ENCODE results near the gene CMTM4.

Gene CMTM4

DNA sequence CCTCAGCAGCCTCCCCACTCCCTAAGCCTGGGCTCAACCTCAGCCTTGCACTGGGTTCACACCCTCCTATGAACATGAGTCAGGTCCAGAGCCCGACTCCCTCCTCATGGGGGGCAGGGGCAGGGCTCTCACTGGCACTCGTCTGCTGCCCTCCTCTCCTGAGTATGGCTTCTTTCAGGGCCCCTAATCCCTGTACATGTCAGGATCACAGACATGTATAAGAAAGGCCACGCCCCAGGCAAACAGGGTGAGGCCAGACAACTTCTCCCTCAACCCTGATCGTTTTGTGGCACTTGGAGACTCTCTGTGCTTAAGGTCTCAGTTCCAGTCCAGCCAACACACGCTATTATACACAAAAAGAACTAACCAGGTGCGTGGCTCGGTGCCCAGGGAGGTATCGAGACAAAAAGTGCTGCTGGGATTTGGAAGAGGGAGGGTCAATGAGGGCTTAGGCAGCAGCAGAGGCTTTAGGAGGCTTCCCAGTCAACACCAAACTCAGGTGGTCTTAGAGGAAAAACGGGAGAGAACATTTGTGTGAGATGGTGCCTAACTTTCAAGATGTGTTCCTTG, 46.8 kb downstream of the CMTM4 start:
- Histone ChIP-seq H3K4me1 (ENCODE audit: control insufficient read depth in 2 of 2, insufficient read depth in 2 of 2, low read length in 2 of 2) (peaks cover 13 to 18% of the 10 kb centered on the region in 2 donors), H3K36me3 (ENCODE audit: control insufficient read depth in 2 of 2, insufficient read depth in 2 of 2, low read length in 2 of 2) (no peaks in the 10 kb centered on the region), H3K4me3 (ENCODE audit: low read length in 2 of 2) (no peak overlapping the region), H3K9ac (ENCODE audit: low read depth in 1 of 2, low read length in 2 of 2) (no peak overlapping the region), H3K27me3 (ENCODE audit: control insufficient read depth in 2 of 2, insufficient read depth in 2 of 2, low read length in 2 of 2) (no peaks in the 10 kb centered on the region), H3K9me3 (ENCODE audit: control insufficient read depth in 2 of 2, low read length in 2 of 2) (no peaks in the 10 kb centered on the region), H3K27ac (ENCODE audit: low read depth in 2 of 2, low read length in 2 of 2) (no peak overlapping the region)

GRCh38 chr16:66649167-66649566, 47.4 kb downstream of the CMTM4 start:
- H3K4me3 ChIP-seq (ENCODE audit: low read length in 2 of 2), result no peak overlapping the region
- H3K36me3 ChIP-seq (ENCODE audit: control insufficient read depth in 2 of 2, insufficient read depth in 2 of 2, low read length in 2 of 2), result no peaks in the 10 kb centered on the region
- no peaks in the 10 kb centered on the region for H3K27me3 ChIP-seq (ENCODE audit: control insufficient read depth in 2 of 2, insufficient read depth in 2 of 2, low read length in 2 of 2)
- no peak overlapping the region for H3K27ac ChIP-seq (ENCODE audit: low read depth in 2 of 2, low read length in 2 of 2)
- peaks cover 13 to 18% of the 10 kb centered on the region in 2 donors for H3K4me1 ChIP-seq (ENCODE audit: control insufficient read depth in 2 of 2, insufficient read depth in 2 of 2, low read length in 2 of 2)
- no peak overlapping the region for H3K9ac ChIP-seq (ENCODE audit: low read depth in 1 of 2, low read length in 2 of 2)
- H3K9me3 ChIP-seq (ENCODE audit: control insufficient read depth in 2 of 2, low read length in 2 of 2), result no peaks in the 10 kb centered on the region

DNA sequence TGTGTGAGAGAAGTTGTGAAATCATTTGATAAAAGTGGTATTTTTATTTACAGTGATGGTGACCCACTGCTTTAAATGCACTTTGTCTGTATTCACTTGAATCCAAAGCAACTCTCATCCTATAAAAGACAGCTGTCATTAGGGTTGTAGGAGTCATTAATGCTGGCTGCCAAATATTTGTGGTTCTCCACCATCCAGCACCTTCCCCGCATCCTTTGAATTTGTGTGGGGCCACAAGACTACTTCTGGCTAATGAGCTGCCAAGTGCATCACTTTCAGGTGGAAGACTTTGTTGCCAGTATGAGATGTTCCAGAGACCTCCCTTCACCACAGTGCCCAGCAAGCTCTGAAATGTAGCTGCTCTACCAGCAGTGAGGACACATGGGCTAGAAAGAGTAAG, 48.7 kb downstream of the CMTM4 start:
- H3K27ac ChIP-seq (ENCODE audit: low read depth in 2 of 2, low read length in 2 of 2), result no peak overlapping the region
- no peaks in the 10 kb centered on the region for H3K27me3 ChIP-seq (ENCODE audit: control insufficient read depth in 2 of 2, insufficient read depth in 2 of 2, low read length in 2 of 2)
- no peaks in the 10 kb centered on the region for H3K36me3 ChIP-seq (ENCODE audit: control insufficient read depth in 2 of 2, insufficient read depth in 2 of 2, low read length in 2 of 2)
- no peaks in the 10 kb centered on the region for H3K9me3 ChIP-seq (ENCODE audit: control insufficient read depth in 2 of 2, low read length in 2 of 2)
- no peak overlapping the region for H3K4me3 ChIP-seq (ENCODE audit: low read length in 2 of 2)
- no peak overlapping the region for H3K9ac ChIP-seq (ENCODE audit: low read depth in 1 of 2, low read length in 2 of 2)
- H3K4me1 ChIP-seq (ENCODE audit: control insufficient read depth in 2 of 2, insufficient read depth in 2 of 2, low read length in 2 of 2), result peaks cover 13 to 18% of the 10 kb centered on the region in 2 donors

DNA sequence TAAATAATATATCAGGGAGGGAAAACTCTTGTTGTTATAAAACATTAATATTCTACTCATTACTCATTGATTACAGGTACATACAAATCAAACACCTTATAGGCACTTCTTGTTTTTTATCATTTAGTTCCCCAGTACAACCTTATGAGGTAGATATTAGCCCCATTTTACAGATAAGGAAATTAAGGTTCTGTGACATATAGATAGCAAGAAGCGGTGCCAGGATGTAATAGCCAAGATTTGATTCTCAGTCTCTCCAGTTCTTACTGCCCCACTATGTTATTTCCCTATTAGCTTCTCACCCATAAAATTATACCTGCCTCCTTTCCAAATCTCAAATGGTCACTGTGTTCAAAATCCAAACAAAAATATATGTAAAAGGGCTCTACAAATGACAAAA, 55.2 kb downstream of the CMTM4 start:
- no peak overlapping the region for H3K9ac ChIP-seq (ENCODE audit: low read depth in 1 of 2, low read length in 2 of 2)
- H3K9me3 ChIP-seq (ENCODE audit: control insufficient read depth in 2 of 2, low read length in 2 of 2), result no peaks in the 10 kb centered on the region
- no peak overlapping the region for H3K4me3 ChIP-seq (ENCODE audit: low read length in 2 of 2)
- no peaks in the 10 kb centered on the region for H3K4me1 ChIP-seq (ENCODE audit: control insufficient read depth in 2 of 2, insufficient read depth in 2 of 2, low read length in 2 of 2)
- H3K27me3 ChIP-seq (ENCODE audit: control insufficient read depth in 2 of 2, insufficient read depth in 2 of 2, low read length in 2 of 2), result no peaks in the 10 kb centered on the region
- H3K36me3 ChIP-seq (ENCODE audit: control insufficient read depth in 2 of 2, insufficient read depth in 2 of 2, low read length in 2 of 2), result peaks cover 0 to 3% of the 10 kb centered on the region in 2 donors
- H3K27ac ChIP-seq (ENCODE audit: low read depth in 2 of 2, low read length in 2 of 2), result no peak overlapping the region

DNA sequence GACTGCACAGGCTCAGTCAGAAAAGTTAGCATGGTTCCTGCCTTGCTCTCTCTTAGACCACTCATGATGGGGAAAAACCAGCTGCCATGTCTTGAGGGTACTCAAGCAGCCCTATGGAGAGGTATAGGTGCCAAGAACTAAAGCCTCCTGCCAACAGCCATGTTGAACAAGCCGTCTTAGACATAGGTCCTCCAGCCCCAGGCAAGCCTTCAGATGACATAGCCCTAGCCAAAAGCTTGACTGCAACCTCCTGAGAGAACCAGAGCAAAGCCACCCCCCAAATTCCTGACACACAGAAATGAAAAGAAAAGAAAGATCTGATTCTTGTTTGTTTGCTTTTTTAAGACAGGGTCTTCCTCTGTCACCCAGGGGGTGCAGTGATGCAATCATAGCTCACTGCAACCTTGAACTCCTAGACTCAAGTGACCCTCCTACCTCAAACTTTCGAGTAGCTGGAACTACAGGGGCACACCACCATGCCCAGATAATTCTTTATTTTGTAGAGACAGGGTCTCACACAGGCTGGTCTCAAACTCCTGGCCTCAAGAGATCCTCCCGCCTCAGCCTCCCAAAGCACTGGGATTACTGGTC, 55.7 kb downstream of the CMTM4 start:
- Histone ChIP-seq H3K9me3 (ENCODE audit: control insufficient read depth in 2 of 2, low read length in 2 of 2) (no peaks in the 10 kb centered on the region), H3K9ac (ENCODE audit: low read depth in 1 of 2, low read length in 2 of 2) (no peak overlapping the region), H3K27ac (ENCODE audit: low read depth in 2 of 2, low read length in 2 of 2) (no peak overlapping the region), H3K4me3 (ENCODE audit: low read length in 2 of 2) (no peak overlapping the region), H3K27me3 (ENCODE audit: control insufficient read depth in 2 of 2, insufficient read depth in 2 of 2, low read length in 2 of 2) (no peaks in the 10 kb centered on the region), H3K36me3 (ENCODE audit: control insufficient read depth in 2 of 2, insufficient read depth in 2 of 2, low read length in 2 of 2) (peaks cover 0 to 7% of the 10 kb centered on the region in 2 donors), H3K4me1 (ENCODE audit: control insufficient read depth in 2 of 2, insufficient read depth in 2 of 2, low read length in 2 of 2) (no peaks in the 10 kb centered on the region)

GRCh38 chr16:66639091-66639885, 57.3 kb downstream of the CMTM4 start:
- H3K4me3 ChIP-seq (ENCODE audit: low read length in 2 of 2), result no peak overlapping the region
- no peak overlapping the region for H3K9ac ChIP-seq (ENCODE audit: low read depth in 1 of 2, low read length in 2 of 2)
- H3K27me3 ChIP-seq (ENCODE audit: control insufficient read depth in 2 of 2, insufficient read depth in 2 of 2, low read length in 2 of 2), result no peaks in the 10 kb centered on the region
- H3K36me3 ChIP-seq (ENCODE audit: control insufficient read depth in 2 of 2, insufficient read depth in 2 of 2, low read length in 2 of 2), result peaks cover 4 to 10% of the 10 kb centered on the region in 2 donors
- no peak overlapping the region for H3K27ac ChIP-seq (ENCODE audit: low read depth in 2 of 2, low read length in 2 of 2)
- H3K4me1 ChIP-seq (ENCODE audit: control insufficient read depth in 2 of 2, insufficient read depth in 2 of 2, low read length in 2 of 2), result no peaks in the 10 kb centered on the region
- H3K9me3 ChIP-seq (ENCODE audit: control insufficient read depth in 2 of 2, low read length in 2 of 2), result no peaks in the 10 kb centered on the region

DNA sequence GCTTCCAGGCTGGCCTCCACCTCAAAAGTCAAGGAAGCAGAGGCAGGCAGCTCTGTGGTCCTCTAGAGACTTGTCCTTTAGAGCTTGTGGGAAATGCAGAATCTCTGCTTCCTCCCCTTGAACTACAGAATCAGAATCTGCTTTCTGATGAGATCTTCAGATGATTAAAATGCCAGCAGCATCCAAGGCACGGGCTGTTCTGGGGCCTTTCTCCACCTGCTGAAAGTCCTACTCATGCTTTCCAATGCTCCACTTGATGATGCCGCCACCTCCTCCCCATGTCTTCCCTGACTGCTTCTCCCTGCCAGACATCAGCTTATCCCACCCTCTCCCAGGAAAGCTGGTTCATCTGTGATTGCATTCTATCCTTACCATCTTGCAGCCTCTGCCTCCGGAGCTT, 58.7 kb downstream of the CMTM4 start:
- Histone ChIP-seq H3K4me3 (ENCODE audit: low read length in 2 of 2) (no peak overlapping the region), H3K4me1 (ENCODE audit: control insufficient read depth in 2 of 2, insufficient read depth in 2 of 2, low read length in 2 of 2) (no peaks in the 10 kb centered on the region), H3K36me3 (ENCODE audit: control insufficient read depth in 2 of 2, insufficient read depth in 2 of 2, low read length in 2 of 2) (peaks cover 4 to 10% of the 10 kb centered on the region in 2 donors), H3K9ac (ENCODE audit: low read depth in 1 of 2, low read length in 2 of 2) (no peak overlapping the region), H3K27ac (ENCODE audit: low read depth in 2 of 2, low read length in 2 of 2) (no peak overlapping the region), H3K27me3 (ENCODE audit: control insufficient read depth in 2 of 2, insufficient read depth in 2 of 2, low read length in 2 of 2) (no peaks in the 10 kb centered on the region), H3K9me3 (ENCODE audit: control insufficient read depth in 2 of 2, low read length in 2 of 2) (no peaks in the 10 kb centered on the region)

GRCh38 chr16:66636199-66636598, 60.3 kb downstream of the CMTM4 start:
- Histone ChIP-seq H3K36me3 (ENCODE audit: control insufficient read depth in 2 of 2, insufficient read depth in 2 of 2, low read length in 2 of 2) (peaks cover 4 to 10% of the 10 kb centered on the region in 2 donors), H3K9ac (ENCODE audit: low read depth in 1 of 2, low read length in 2 of 2) (no peak overlapping the region), H3K4me1 (ENCODE audit: control insufficient read depth in 2 of 2, insufficient read depth in 2 of 2, low read length in 2 of 2) (no peaks in the 10 kb centered on the region), H3K27ac (ENCODE audit: low read depth in 2 of 2, low read length in 2 of 2) (no peak overlapping the region), H3K4me3 (ENCODE audit: low read length in 2 of 2) (no peak overlapping the region), H3K9me3 (ENCODE audit: control insufficient read depth in 2 of 2, low read length in 2 of 2) (no peaks in the 10 kb centered on the region), H3K27me3 (ENCODE audit: control insufficient read depth in 2 of 2, insufficient read depth in 2 of 2, low read length in 2 of 2) (no peaks in the 10 kb centered on the region)

- no peak overlapping the region for H3K27ac ChIP-seq (ENCODE audit: low read depth in 2 of 2, low read length in 2 of 2)
- no peaks in the 10 kb centered on the region for H3K4me1 ChIP-seq (ENCODE audit: control insufficient read depth in 2 of 2, insufficient read depth in 2 of 2, low read length in 2 of 2)
- no peak overlapping the region for H3K9ac ChIP-seq (ENCODE audit: low read depth in 1 of 2, low read length in 2 of 2)
- no peak overlapping the region for H3K4me3 ChIP-seq (ENCODE audit: low read length in 2 of 2)
- no peaks in the 10 kb centered on the region for H3K27me3 ChIP-seq (ENCODE audit: control insufficient read depth in 2 of 2, insufficient read depth in 2 of 2, low read length in 2 of 2)
- no peaks in the 10 kb centered on the region for H3K9me3 ChIP-seq (ENCODE audit: control insufficient read depth in 2 of 2, low read length in 2 of 2)
- peaks cover 4 to 10% of the 10 kb centered on the region in 2 donors for H3K36me3 ChIP-seq (ENCODE audit: control insufficient read depth in 2 of 2, insufficient read depth in 2 of 2, low read length in 2 of 2)
Measured at GRCh38 chr16:66635406-66635805, 61.1 kb downstream of the CMTM4 start.

DNA sequence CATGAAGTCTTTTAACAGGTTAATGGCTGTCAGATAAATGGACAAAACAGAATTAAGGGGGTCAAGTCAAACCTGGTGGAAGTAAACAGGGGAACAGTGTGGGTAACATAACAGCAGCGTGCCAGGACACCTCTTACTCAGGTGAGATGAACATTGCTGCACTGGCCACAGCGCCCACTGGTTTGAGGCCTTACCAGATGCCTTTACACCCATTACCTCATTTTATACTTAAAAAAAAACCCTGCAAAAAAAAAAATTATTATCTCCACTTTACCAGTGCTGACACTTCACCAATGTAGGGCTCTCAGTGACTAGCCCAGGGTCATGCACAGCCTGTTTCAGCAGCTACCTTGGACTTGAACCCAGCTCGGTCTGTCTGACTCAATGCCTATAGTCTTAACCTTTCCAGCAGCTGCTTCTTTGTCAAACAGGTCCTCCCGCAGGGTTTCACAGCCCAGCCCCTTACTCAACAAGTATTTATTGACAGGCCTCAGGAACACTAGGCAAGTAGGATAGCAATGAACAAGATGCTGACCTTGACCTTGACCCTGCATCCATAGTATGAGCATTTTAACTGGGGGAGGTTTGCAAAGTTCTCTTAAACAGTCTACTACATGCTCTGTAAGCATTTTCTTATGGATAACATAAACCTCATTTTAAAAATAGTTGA, 61.9 kb downstream of the CMTM4 start:
- Histone ChIP-seq H3K4me3 (ENCODE audit: low read length in 2 of 2) (no peak overlapping the region), H3K27ac (ENCODE audit: low read depth in 2 of 2, low read length in 2 of 2) (no peak overlapping the region), H3K36me3 (ENCODE audit: control insufficient read depth in 2 of 2, insufficient read depth in 2 of 2, low read length in 2 of 2) (peaks cover 4 to 10% of the 10 kb centered on the region in 2 donors), H3K27me3 (ENCODE audit: control insufficient read depth in 2 of 2, insufficient read depth in 2 of 2, low read length in 2 of 2) (no peaks in the 10 kb centered on the region), H3K4me1 (ENCODE audit: control insufficient read depth in 2 of 2, insufficient read depth in 2 of 2, low read length in 2 of 2) (no peaks in the 10 kb centered on the region), H3K9ac (ENCODE audit: low read depth in 1 of 2, low read length in 2 of 2) (no peak overlapping the region), H3K9me3 (ENCODE audit: control insufficient read depth in 2 of 2, low read length in 2 of 2) (no peaks in the 10 kb centered on the region)

All from mucosa of rectum (tissue), 2 donors.